PC-3 (cell line): ENCODE results near the gene PRRT1B. TPM values are rescaled to one million over a fixed set of nuclear protein-coding genes. Genes with fewer than 3 reads are reported as not detected.

ENCODE experiments used
- ATAC-seq: fragments of 200-7000 bp; cut with Tn5 transposase; 2 replicates; pipeline ENCODE4 v1.9.1; 2020; ENCODE audit warnings: mild to moderate bottlenecking, moderate library complexity
- BruUV-seq: library from RNA; stranded (reverse); fragments of 400-500 nt; replicated peaks from 2 replicates; lab custom pipeline; 2021; lab: Mats Ljungman, UMichigan
- CTCF ChIA-PET: fragments of 300-600 bp; sonication (Branson Sonifier 250); formaldehyde crosslinking; loops from one replicate; lab custom pipeline; 2022; ENCODE audit warnings: antibody characterized with exemption; lab: Charles Lee
- POLR2A ChIA-PET: fragments of 300-600 bp; sonication (Branson Sonifier 250); formaldehyde crosslinking; loops from one replicate; lab custom pipeline; 2022; ENCODE audit warnings: antibody characterized with exemption; ENCODE audit not compliant: unreplicated experiment; lab: Charles Lee
- DNase-seq: peaks from one replicate; pipeline ENCODE4 v3.0.0-alpha.2; 2015
- H2AFZ ChIP-seq: fragments of 300-600 bp; sonication (generic); 2 replicates; pipeline ENCODE4 v1.6.0; 2016; ENCODE audit warnings: antibody characterized with exemption, low read length
- H3F3A ChIP-seq: fragments of 300-600 bp; sonication (generic); one replicate; pipeline ENCODE4 v1.6.0; 2017; ENCODE audit warnings: antibody characterized with exemption, low read length, control low read depth, mild to moderate bottlenecking; ENCODE audit not compliant: unreplicated experiment
- H3K27ac ChIP-seq: fragments of 300-600 bp; sonication (generic); 2 replicates; pipeline ENCODE4 v1.5.1; 2016; ENCODE audit warnings: mild to moderate bottlenecking, low read length
- H3K27me3 ChIP-seq: fragments of 300-600 bp; sonication (generic); 2 replicates; pipeline ENCODE4 v1.6.1; 2016; ENCODE audit warnings: low read length, mixed read lengths
- H3K36me3 ChIP-seq: fragments of 300-600 bp; sonication (generic); 2 replicates; pipeline ENCODE4 v1.6.1; 2016; ENCODE audit warnings: low read depth, mixed run types, low read length, mixed read lengths
- H3K4me1 ChIP-seq: fragments of 300-600 bp; sonication (generic); 2 replicates; pipeline ENCODE4 v1.5.1; 2016; ENCODE audit warnings: low read length; ENCODE audit not compliant: insufficient read depth
- H3K4me2 ChIP-seq: fragments of 300-600 bp; sonication (generic); 2 replicates; pipeline ENCODE4 v1.6.0; 2016; ENCODE audit warnings: low read length
- H3K4me3 ChIP-seq: fragments of 300-600 bp; sonication (generic); 2 replicates; pipeline ENCODE4 v1.5.1; 2016; ENCODE audit warnings: mild to moderate bottlenecking, low read length, mixed read lengths
- H3K79me2 ChIP-seq: fragments of 300-600 bp; sonication (generic); 2 replicates; pipeline ENCODE4 v1.6.1; 2017; ENCODE audit warnings: low read length, mixed read lengths
- H3K9ac ChIP-seq: fragments of 300-600 bp; sonication (generic); 2 replicates; pipeline ENCODE4 v1.6.0; 2016; ENCODE audit warnings: mild to moderate bottlenecking, low read length
- H3K9me2 ChIP-seq: fragments of 300-600 bp; sonication (generic); replicated peaks from 2 replicates; pipeline ENCODE4 v1.6.1; 2016; ENCODE audit warnings: mixed run types, low read length, mixed read lengths
- H3K9me3 ChIP-seq: fragments of 300-600 bp; sonication (generic); 2 replicates; pipeline ENCODE4 v1.6.1; 2016; ENCODE audit warnings: low read length, mixed read lengths
- H4K20me1 ChIP-seq: fragments of 300-600 bp; sonication (generic); 2 replicates; pipeline ENCODE4 v1.6.1; 2016; ENCODE audit warnings: low read length, mixed read lengths
- CTCF ChIP-seq: fragments of 300-600 bp; sonication (generic); conservative IDR thresholded peaks from 2 replicates; pipeline ENCODE4 v1.5.1; 2017; ENCODE audit warnings: antibody characterized with exemption, low read depth, mild to moderate bottlenecking, low read length
- EZH2 ChIP-seq: fragments of 300-600 bp; sonication (generic); IDR thresholded peaks from one replicate; pipeline ENCODE4 v1.6.1; 2017; ENCODE audit warnings: antibody characterized with exemption, mild to moderate bottlenecking, low read length; ENCODE audit not compliant: unreplicated experiment
- EZH2phosphoT487 ChIP-seq: fragments of 300-600 bp; sonication (generic); IDR thresholded peaks from 2 replicates; pipeline ENCODE4 v1.6.1; 2018; ENCODE audit warnings: mild to moderate bottlenecking, antibody characterized with exemption, low read length, borderline replicate concordance
- intact Hi-C: fragments of 100-400 bp; cut with micrococcal nuclease; formaldehyde crosslinking; loops from 2 replicates; pipeline ENCODE4 v1.9.0; 2023
- total RNA-seq: library from RNA; depleted of rRNA; stranded (reverse); fragments of >200 nt; gene quantifications from 2 replicates; pipeline ENCODE4 v1.2.3, GENCODE V29; 2014

Gene PRRT1B
- total RNA-seq, 1 experiment from 2014 or later, result not detected

GRCh38 chr9:131577005-131578000 is 32.0 kb downstream of the PRRT1B start:
- no peaks in the 10 kb centered on the region for H3K9me2 ChIP-seq
- ChIA-PET POLR2A (no interaction called here), CTCF (no interaction called here)
- TF ChIP-seq EZH2phosphoT487 (no peak), CTCF (no peak), EZH2 (no peak)
- no peaks in the 10 kb centered on the region for H4K20me1 ChIP-seq
- DNase-seq, result no peak
- H3K27me3 ChIP-seq, result no peaks in the 10 kb centered on the region
- H3K9me3 ChIP-seq, result no peaks in the 10 kb centered on the region
- ATAC-seq, result no peak
- no peaks in the 10 kb centered on the region for H3K4me1 ChIP-seq
- TSS peak; percentile 20 for BruUV-seq
- intact Hi-C loops, result no loop called here
- H2AFZ ChIP-seq, result no peak overlapping the region
- no peak overlapping the region for H3K9ac ChIP-seq
- no peaks in the 10 kb centered on the region for H3F3A ChIP-seq
- H3K4me2 ChIP-seq, result no peak overlapping the region
- no peaks in the 10 kb centered on the region for H3K36me3 ChIP-seq
- H3K27ac ChIP-seq, result no peak overlapping the region
- no peaks in the 10 kb centered on the region for H3K79me2 ChIP-seq
- H3K4me3 ChIP-seq, result no peak overlapping the region

GRCh38 chr9:131578021-131578420 is 32.7 kb downstream of the PRRT1B start:
- POLR2A ChIA-PET, result no interaction called here
- no peaks in the 10 kb centered on the region for H3F3A ChIP-seq
- no peak for DNase-seq
- H2AFZ ChIP-seq, result no peak overlapping the region
- no peaks in the 10 kb centered on the region for H3K36me3 ChIP-seq
- H4K20me1 ChIP-seq, result no peaks in the 10 kb centered on the region
- CTCF ChIA-PET, result no interaction called here
- H3K4me2 ChIP-seq, result no peak overlapping the region
- TF ChIP-seq EZH2phosphoT487 (no peak), CTCF (no peak), EZH2 (no peak)
- no peaks in the 10 kb centered on the region for H3K4me1 ChIP-seq
- H3K27ac ChIP-seq, result no peak overlapping the region
- H3K4me3 ChIP-seq, result no peak overlapping the region
- H3K27me3 ChIP-seq, result no peaks in the 10 kb centered on the region
- no TSS peak for BruUV-seq
- no peaks in the 10 kb centered on the region for H3K9me3 ChIP-seq
- H3K9me2 ChIP-seq, result no peaks in the 10 kb centered on the region
- no peak overlapping the region for H3K9ac ChIP-seq
- no peaks in the 10 kb centered on the region for H3K79me2 ChIP-seq
- intact Hi-C loops, result no loop called here
- ATAC-seq, result no peak
